Uterus (tissue), 4 donors: ENCODE measurements around the gene FBLN1. TPM values are rescaled to one million over a fixed set of nuclear protein-coding genes. Genes with fewer than 3 reads are reported as not detected.

Source experiments
- DNase-seq, 2 donors: peaks; one replicate each; pipeline ENCODE4 v3.0.0-alpha.2; 2019 to 2020
- H3K27ac ChIP-seq, 2 donors: fragments of 200-600 bp; sonication (generic); 1 replicate in 1 of 2; 2 replicates in 1 of 2; pipeline ENCODE4 v1.5.1; 2016 to 2018
- H3K27me3 ChIP-seq, 2 donors: fragments of 200-600 bp; sonication (generic); one replicate each; pipeline ENCODE4 v1.5.1; 2018 to 2019; ENCODE audit warnings: control low read depth in 1 of 2
- H3K36me3 ChIP-seq, 2 donors: fragments of 200-600 bp; sonication (generic); one replicate each; pipeline ENCODE4 v1.5.1; 2019; ENCODE audit warnings: control low read depth in 1 of 2
- H3K4me1 ChIP-seq, 2 donors: fragments of 200-600 bp; sonication (generic); one replicate each; pipeline ENCODE4 v1.5.1; 2018 to 2019; ENCODE audit warnings: control low read depth in 1 of 2
- H3K4me3 ChIP-seq, 2 donors: fragments of 200-600 bp; sonication (generic); 1 replicate in 1 of 2; 2 replicates in 1 of 2; pipeline ENCODE4 v1.5.1; 2018 to 2019; ENCODE audit warnings: mild to moderate bottlenecking in 1 of 2
- H3K9me3 ChIP-seq, 2 donors: fragments of 200-600 bp; sonication (generic); one replicate each; pipeline ENCODE4 v1.5.1; 2019; ENCODE audit warnings: control low read depth in 1 of 2
- POLR2A ChIP-seq, 2 donors: fragments of 450-650 bp; IDR thresholded peaks; one replicate each; pipeline ENCODE4 v1.6.1; 2016; ENCODE audit warnings: antibody characterized with exemption in 2 of 2, mild to moderate bottlenecking in 1 of 2, moderate library complexity in 1 of 2
- intact Hi-C: fragments of 100-400 bp; cut with DNase I; formaldehyde crosslinking; loops from one replicate; pipeline ENCODE4 v1.15.1; 2023; ENCODE audit warnings: low total_unique reads
- total RNA-seq, 4 donors: library from RNA; depleted of rRNA in 3 of 4; stranded (reverse); fragments of >200 nt in 3 of 4; gene quantifications; one replicate each; pipeline versions ENCODE4 v1.1.0 to v1.2.4, GENCODE V29; 2014 to 2023
- TF ChIP-seq, protein P1 (sequence below), 4 experiments: fragments of 200-600 bp in 2 of 4; fragments of 450-650 bp in 2 of 4; sonication (generic) in 2 of 4; IDR thresholded peaks; one replicate each; pipeline ENCODE4 v1.5.1; 2016 to 2019; ENCODE audit warnings: antibody characterized with exemption in 4 of 4, mild to moderate bottlenecking in 2 of 4, moderate library complexity in 1 of 4
- donor health status: DM: yes; HTN: yes; CAD: no.

Gene FBLN1
- total RNA-seq, 4 donors from 2014 or later = 388 to 644 (median 479) TPM

DNA sequence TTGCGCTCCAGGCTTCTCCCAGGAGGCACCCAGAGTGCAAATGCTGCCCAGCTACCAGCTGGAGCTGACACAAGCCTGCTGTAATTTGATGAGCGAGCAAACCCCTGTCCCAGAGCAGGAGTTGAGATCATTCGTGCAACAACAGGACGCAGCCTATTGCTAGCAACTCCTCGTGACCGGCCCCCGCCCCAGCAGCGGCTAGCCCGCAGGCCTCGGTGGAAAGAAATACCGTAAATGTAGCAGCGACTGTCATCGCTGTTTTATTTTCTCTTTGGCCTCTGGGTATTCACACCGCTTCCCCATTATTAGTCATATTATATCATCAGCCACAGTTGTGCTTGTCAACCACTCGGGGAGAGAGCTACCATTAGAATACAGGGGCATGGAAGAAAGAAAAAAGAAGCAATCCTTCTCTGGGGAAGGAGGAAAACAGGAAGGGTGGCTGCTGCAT, 109.8 kb downstream of the FBLN1 start:
- H3K27me3 ChIP-seq = no peaks in the 10 kb centered on the region
- no peak overlapping the region for H3K4me3 ChIP-seq
- TF ChIP-seq POLR2A (IDR thresholded peaks at IDR 0.05) = no peak
- TF ChIP-seq, protein P1, sequence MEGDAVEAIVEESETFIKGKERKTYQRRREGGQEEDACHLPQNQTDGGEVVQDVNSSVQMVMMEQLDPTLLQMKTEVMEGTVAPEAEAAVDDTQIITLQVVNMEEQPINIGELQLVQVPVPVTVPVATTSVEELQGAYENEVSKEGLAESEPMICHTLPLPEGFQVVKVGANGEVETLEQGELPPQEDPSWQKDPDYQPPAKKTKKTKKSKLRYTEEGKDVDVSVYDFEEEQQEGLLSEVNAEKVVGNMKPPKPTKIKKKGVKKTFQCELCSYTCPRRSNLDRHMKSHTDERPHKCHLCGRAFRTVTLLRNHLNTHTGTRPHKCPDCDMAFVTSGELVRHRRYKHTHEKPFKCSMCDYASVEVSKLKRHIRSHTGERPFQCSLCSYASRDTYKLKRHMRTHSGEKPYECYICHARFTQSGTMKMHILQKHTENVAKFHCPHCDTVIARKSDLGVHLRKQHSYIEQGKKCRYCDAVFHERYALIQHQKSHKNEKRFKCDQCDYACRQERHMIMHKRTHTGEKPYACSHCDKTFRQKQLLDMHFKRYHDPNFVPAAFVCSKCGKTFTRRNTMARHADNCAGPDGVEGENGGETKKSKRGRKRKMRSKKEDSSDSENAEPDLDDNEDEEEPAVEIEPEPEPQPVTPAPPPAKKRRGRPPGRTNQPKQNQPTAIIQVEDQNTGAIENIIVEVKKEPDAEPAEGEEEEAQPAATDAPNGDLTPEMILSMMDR (IDR thresholded peaks at IDR 0.05) = no peak
- H3K4me1 ChIP-seq = no peaks in the 10 kb centered on the region
- H3K36me3 ChIP-seq = no peaks in the 10 kb centered on the region
- H3K9me3 ChIP-seq = no peaks in the 10 kb centered on the region
- intact Hi-C loops = no loop called here
- H3K27ac ChIP-seq = no peak overlapping the region
- DNase-seq = peak; percentile 32 to 50

DNA sequence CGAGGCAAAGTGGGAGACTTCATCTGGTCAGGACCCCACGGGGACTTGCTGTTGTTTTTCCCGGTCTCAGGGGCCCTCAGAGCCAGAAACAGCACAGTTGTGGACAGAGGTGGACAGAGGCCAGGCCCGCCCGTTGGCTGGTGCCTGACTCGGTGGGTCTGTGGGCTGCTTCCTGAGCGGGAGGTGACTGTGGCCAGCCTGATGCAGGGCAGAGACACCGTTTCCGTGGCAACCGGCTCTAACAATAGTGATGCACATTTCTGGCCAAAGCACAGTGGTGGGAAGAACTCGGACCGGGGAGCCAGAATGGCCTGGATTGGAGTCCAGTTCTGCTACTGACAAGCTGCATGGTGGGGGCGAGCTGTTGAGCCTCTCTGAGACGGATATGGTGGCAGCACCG, 110.3 kb downstream of the FBLN1 start:
- Histone ChIP-seq H3K4me3 (no peak overlapping the region), H3K36me3 (no peaks in the 10 kb centered on the region), H3K4me1 (no peaks in the 10 kb centered on the region), H3K27ac (no peak overlapping the region), H3K9me3 (no peaks in the 10 kb centered on the region), H3K27me3 (no peaks in the 10 kb centered on the region)
- intact Hi-C loops = no loop called here
- TF ChIP-seq, protein P1 (IDR thresholded peaks at IDR 0.05) = no peak
- no peak for TF ChIP-seq POLR2A (IDR thresholded peaks at IDR 0.05)
- DNase-seq = no peak

DNA sequence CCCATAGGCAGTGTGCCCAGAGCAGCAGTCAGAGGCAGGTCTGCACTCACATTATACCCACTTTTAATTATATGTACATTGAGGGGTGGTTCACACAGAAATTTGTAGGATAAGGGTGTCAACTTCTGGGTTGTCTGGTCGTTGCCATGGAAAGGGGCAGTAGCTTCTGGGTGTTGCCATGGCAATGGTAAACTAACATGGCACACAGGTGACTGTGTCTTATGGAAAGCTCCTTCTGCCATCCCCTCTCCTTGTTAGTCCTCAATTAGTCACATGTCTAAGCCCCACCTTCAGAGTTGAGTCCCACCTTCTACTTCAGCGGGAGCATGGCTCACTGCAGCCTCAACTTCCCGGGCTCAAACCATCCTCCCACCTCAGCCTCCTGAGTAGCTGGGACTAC, 112.7 kb downstream of the FBLN1 start:
- H3K4me3 ChIP-seq = no peak overlapping the region
- intact Hi-C loops = no loop called here
- no peaks in the 10 kb centered on the region for H3K36me3 ChIP-seq
- TF ChIP-seq POLR2A (IDR thresholded peaks at IDR 0.05) = no peak
- TF ChIP-seq, protein P1 (IDR thresholded peaks at IDR 0.05) = no peak
- H3K27ac ChIP-seq = no peak overlapping the region
- no peaks in the 10 kb centered on the region for H3K4me1 ChIP-seq
- no peak for DNase-seq
- no peaks in the 10 kb centered on the region for H3K27me3 ChIP-seq
- H3K9me3 ChIP-seq = no peaks in the 10 kb centered on the region

DNA sequence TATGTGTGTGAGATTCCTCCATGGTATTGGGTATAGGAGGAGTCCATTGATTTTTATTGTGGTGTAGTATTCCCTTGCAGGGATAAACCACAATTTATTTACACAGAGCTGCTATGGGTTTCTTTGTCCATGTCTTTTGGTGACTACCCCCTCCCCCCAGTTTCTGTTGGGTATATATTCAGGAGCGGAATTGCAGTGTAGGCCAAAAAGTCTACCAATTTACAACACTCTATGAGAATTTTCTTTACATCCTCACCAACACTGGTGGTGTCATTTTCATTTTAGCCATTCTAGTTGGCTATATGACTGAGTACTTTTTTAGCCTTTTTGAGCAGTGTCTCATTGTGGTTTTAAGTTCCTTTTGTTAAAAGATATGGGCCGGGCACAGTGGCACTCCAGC, 113.7 kb downstream of the FBLN1 start:
- intact Hi-C loops = no loop called here

DNA sequence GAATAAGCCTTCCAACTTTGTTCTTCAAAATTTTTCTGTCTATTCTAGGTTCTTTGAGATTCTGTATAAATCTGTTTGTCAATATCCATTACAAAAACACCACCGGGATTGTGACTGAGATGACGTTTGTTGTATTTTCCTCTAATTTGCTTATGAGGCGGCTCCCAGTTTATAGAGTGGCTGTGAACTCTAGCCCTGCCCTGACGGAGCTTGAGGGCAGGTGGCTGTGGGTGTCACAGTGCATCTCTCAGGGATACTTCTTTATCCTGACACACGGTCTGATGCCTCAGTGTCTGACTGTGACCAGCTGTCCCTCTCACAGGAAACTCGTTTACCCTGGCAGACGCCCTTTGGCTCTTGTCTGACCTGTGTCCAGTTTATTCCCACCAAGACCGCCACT, 115.3 kb downstream of the FBLN1 start:
- intact Hi-C loops = no loop called here
- Histone ChIP-seq H3K9me3 (no peaks in the 10 kb centered on the region), H3K4me1 (no peaks in the 10 kb centered on the region), H3K27me3 (no peaks in the 10 kb centered on the region), H3K27ac (no peak overlapping the region), H3K36me3 (no peaks in the 10 kb centered on the region), H3K4me3 (no peak overlapping the region)
- DNase-seq = no peak
- TF ChIP-seq, protein P1 (IDR thresholded peaks at IDR 0.05) = no peak
- no peak for TF ChIP-seq POLR2A (IDR thresholded peaks at IDR 0.05)

More for the DNA sequence above, 113.7 kb downstream of the FBLN1 start:
- no peaks in the 10 kb centered on the region for H3K4me1 ChIP-seq
- no peak overlapping the region for H3K27ac ChIP-seq
- no peaks in the 10 kb centered on the region for H3K27me3 ChIP-seq
- H3K36me3 ChIP-seq = no peaks in the 10 kb centered on the region
- H3K9me3 ChIP-seq = no peaks in the 10 kb centered on the region
- no peak for TF ChIP-seq POLR2A (IDR thresholded peaks at IDR 0.05)
- H3K4me3 ChIP-seq = no peak overlapping the region
- DNase-seq = no peak

DNA sequence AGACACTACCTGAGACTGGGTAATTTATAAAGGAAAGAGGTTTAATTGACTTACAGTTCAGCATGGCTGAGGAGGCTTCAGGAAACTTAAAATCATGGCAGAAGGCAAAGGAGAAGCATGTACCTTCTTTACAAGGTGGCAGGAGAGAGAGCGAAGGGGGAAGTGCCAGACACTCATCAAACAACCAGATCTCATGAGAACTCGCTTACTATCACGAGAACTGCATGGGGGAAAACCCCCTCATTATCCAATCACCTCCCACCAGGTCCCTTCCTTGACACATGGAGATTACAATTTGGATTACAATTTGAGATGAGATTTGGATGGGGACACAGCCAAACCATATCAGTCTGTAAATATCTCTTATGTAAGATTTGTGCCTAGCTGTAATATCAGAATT, 118.0 kb downstream of the FBLN1 start:
- no peak overlapping the region for H3K4me3 ChIP-seq
- H3K27me3 ChIP-seq = no peaks in the 10 kb centered on the region
- no peaks in the 10 kb centered on the region for H3K4me1 ChIP-seq
- DNase-seq = no peak
- TF ChIP-seq, protein P1 (IDR thresholded peaks at IDR 0.05) = no peak
- TF ChIP-seq POLR2A (IDR thresholded peaks at IDR 0.05) = no peak
- no peak overlapping the region for H3K27ac ChIP-seq
- H3K9me3 ChIP-seq = no peaks in the 10 kb centered on the region
- H3K36me3 ChIP-seq = no peaks in the 10 kb centered on the region
- intact Hi-C loops = no loop called here
